Endodermal cell (in vitro differentiated cells): ENCODE results near the gene SPTLC3. TPM values are rescaled to one million over a fixed set of nuclear protein-coding genes. Genes with fewer than 3 reads are reported as not detected.

Experiments used
- DNase-seq: peaks from one replicate; pipeline ENCODE4 v3.0.0-alpha.2; 2017
- H3K27ac ChIP-seq: 2 replicates; pipeline ENCODE4 v1.5.1; 2013; ENCODE audit warnings: mild to moderate bottlenecking, low read depth, low read length, moderate library complexity
- H3K27me3 ChIP-seq: 2 replicates; pipeline ENCODE4 v1.6.1; 2013; ENCODE audit warnings: mild to moderate bottlenecking, low read length, moderate library complexity; ENCODE audit not compliant: insufficient read depth, control insufficient read depth, poor library complexity, severe bottlenecking
- H3K36me3 ChIP-seq: 2 replicates; pipeline ENCODE4 v1.7.0; 2013; ENCODE audit warnings: mild to moderate bottlenecking, low read length, moderate library complexity; ENCODE audit not compliant: control insufficient read depth, insufficient read depth
- H3K4me1 ChIP-seq: one replicate; pipeline ENCODE4 v1.7.0; 2013; ENCODE audit warnings: low read length; ENCODE audit not compliant: control insufficient read depth, insufficient read depth
- H3K4me3 ChIP-seq: 2 replicates; pipeline ENCODE4 v1.5.1; 2013; ENCODE audit warnings: mild to moderate bottlenecking, low read length, moderate library complexity
- H3K9ac ChIP-seq: 2 replicates; pipeline ENCODE4 v1.6.1; 2013; ENCODE audit warnings: mild to moderate bottlenecking, low read length, moderate library complexity; ENCODE audit not compliant: poor library complexity, severe bottlenecking; ENCODE audit errors: extremely low read depth
- H3K9me3 ChIP-seq: 2 replicates; pipeline ENCODE4 v1.6.1; 2013; ENCODE audit warnings: mild to moderate bottlenecking, low read length, moderate library complexity; ENCODE audit not compliant: control insufficient read depth
- H3K27ac Mint-ChIP-seq: 2 replicates; pipeline ENCODE4 v1.8.0; 2020; ENCODE audit warnings: mixed read lengths
- H3K27me3 Mint-ChIP-seq: 2 replicates; pipeline ENCODE4 v1.8.0; 2021; ENCODE audit warnings: mild to moderate bottlenecking, mixed read lengths; ENCODE audit not compliant: insufficient read depth
- H3K36me3 Mint-ChIP-seq: 2 replicates; pipeline ENCODE4 v1.8.0; 2020; ENCODE audit warnings: low read depth, mixed read lengths
- H3K4me1 Mint-ChIP-seq: 2 replicates; pipeline ENCODE4 v1.8.0; 2020; ENCODE audit warnings: mixed read lengths
- H3K4me3 Mint-ChIP-seq: 2 replicates; pipeline ENCODE4 v1.8.0; 2020; ENCODE audit warnings: mild to moderate bottlenecking, moderate library complexity, mixed read lengths
- H3K9me3 Mint-ChIP-seq: 2 replicates; pipeline ENCODE4 v1.8.0; 2020; ENCODE audit warnings: mild to moderate bottlenecking, mixed read lengths
- CTCF ChIP-seq: fragments of 200-600 bp; sonication (generic); conservative IDR thresholded peaks from 2 replicates; pipeline ENCODE4 v1.5.0; 2021; ENCODE audit warnings: antibody characterized with exemption, mild to moderate bottlenecking
- WGBS, 2 experiments: methylation state at CpG; one replicate each; pipeline versions ENCODE4 v1.1.5 to v1.1.7; 2013; ENCODE audit warnings: missing lambda C conversion rate in 2 of 2, mixed read lengths in 1 of 2; ENCODE audit not compliant: insufficient coverage in 1 of 2, insufficient read length in 1 of 2; 5-methylcytosine and 5-hydroxymethylcytosine counted together
- total RNA-seq, 2 donors: library from RNA; stranded (reverse); fragmentation: NEBNext Ultra II Directional in 1 of 2; extraction: Animal tissue kit (Norgen Biotek cat#: 25700) in 1 of 2; gene quantifications; 2 replicates in 1 of 2; 3 replicates in 1 of 2; pipeline ENCODE4 v1.2.1, GENCODE V29; 2021

SPTLC3 gene
- total RNA-seq, 2 donors from 2014 or later = 1.6 TPM

- TF ChIP-seq CTCF = peak; percentile 93
- no peaks in the 10 kb centered on the region for H3K9me3 Mint-ChIP-seq
These were observed 110.8 kb downstream of the SPTLC3 start for GRCh38 chr20:13119583-13119982.

GRCh38 chr20:13120471-13120870, 111.7 kb downstream of the SPTLC3 start:
- H3K4me1 ChIP-seq = no peaks in the 10 kb centered on the region
- Mint-ChIP-seq H3K27me3 (no peaks in the 10 kb centered on the region), H3K36me3 (no peaks in the 10 kb centered on the region), H3K27ac (no peak overlapping the region), H3K4me1 (peaks cover 3% of the 10 kb centered on the region), H3K9me3 (no peaks in the 10 kb centered on the region), H3K4me3 (no peak overlapping the region)
- no peaks in the 10 kb centered on the region for H3K27me3 ChIP-seq
- H3K4me3 ChIP-seq = no peak overlapping the region
- no peak overlapping the region for H3K27ac ChIP-seq
- no peaks in the 10 kb centered on the region for H3K9me3 ChIP-seq
- DNase-seq = no peak
- 83 to 100% methylated on average over 1 of the region's 1 CpG for WGBS, 2 experiments
- no peaks in the 10 kb centered on the region for H3K36me3 ChIP-seq
- TF ChIP-seq CTCF = no peak
- H3K9ac ChIP-seq = no peak overlapping the region

More at GRCh38 chr20:13119583-13119982, 110.8 kb downstream of the SPTLC3 start:
- Histone ChIP-seq H3K27me3 (no peaks in the 10 kb centered on the region), H3K4me3 (no peak overlapping the region), H3K36me3 (no peaks in the 10 kb centered on the region), H3K4me1 (no peaks in the 10 kb centered on the region), H3K9me3 (no peaks in the 10 kb centered on the region), H3K9ac (no peak overlapping the region), H3K27ac (no peak overlapping the region)
- 3 to 23% methylated on average over 4 to 6 of the region's 6 CpGs for WGBS, 2 experiments
- no peaks in the 10 kb centered on the region for H3K36me3 Mint-ChIP-seq
- H3K27me3 Mint-ChIP-seq = no peaks in the 10 kb centered on the region
- peaks cover 3% of the 10 kb centered on the region for H3K4me1 Mint-ChIP-seq
- no peak overlapping the region for H3K27ac Mint-ChIP-seq
- no peak overlapping the region for H3K4me3 Mint-ChIP-seq
- DNase-seq = peak; percentile 69

GRCh38 chr20:13121840-13122515, 113.2 kb downstream of the SPTLC3 start:
- no peak for TF ChIP-seq CTCF
- DNase-seq = no peak
- peaks cover 3% of the 10 kb centered on the region for H3K4me1 Mint-ChIP-seq
- H3K27me3 Mint-ChIP-seq = no peaks in the 10 kb centered on the region
- WGBS, 2 experiments = 92 to 93% methylated on average over 1 to 5 of the region's 5 CpGs
- no peak overlapping the region for H3K9ac ChIP-seq
- H3K9me3 ChIP-seq = no peaks in the 10 kb centered on the region
- no peak overlapping the region for H3K27ac Mint-ChIP-seq
- H3K4me3 ChIP-seq = no peak overlapping the region
- no peaks in the 10 kb centered on the region for H3K4me1 ChIP-seq
- no peaks in the 10 kb centered on the region for H3K27me3 ChIP-seq
- no peak overlapping the region for H3K4me3 Mint-ChIP-seq
- no peaks in the 10 kb centered on the region for H3K36me3 ChIP-seq
- H3K9me3 Mint-ChIP-seq = no peaks in the 10 kb centered on the region
- no peaks in the 10 kb centered on the region for H3K36me3 Mint-ChIP-seq
- H3K27ac ChIP-seq = no peak overlapping the region
